ENCODE results near the gene IFI30.
"Not testable (repeated sequence)": the region's sequence is repeated elsewhere in the genome, so short reads cannot be mapped to it uniquely, and the experiment has no call there.

Gene IFI30

GRCh38 chr19:18203408-18203862 lies 29.8 kb downstream of the IFI30 start:
- DNase-seq (ENCODE audit: low read depth): no peak

DNA sequence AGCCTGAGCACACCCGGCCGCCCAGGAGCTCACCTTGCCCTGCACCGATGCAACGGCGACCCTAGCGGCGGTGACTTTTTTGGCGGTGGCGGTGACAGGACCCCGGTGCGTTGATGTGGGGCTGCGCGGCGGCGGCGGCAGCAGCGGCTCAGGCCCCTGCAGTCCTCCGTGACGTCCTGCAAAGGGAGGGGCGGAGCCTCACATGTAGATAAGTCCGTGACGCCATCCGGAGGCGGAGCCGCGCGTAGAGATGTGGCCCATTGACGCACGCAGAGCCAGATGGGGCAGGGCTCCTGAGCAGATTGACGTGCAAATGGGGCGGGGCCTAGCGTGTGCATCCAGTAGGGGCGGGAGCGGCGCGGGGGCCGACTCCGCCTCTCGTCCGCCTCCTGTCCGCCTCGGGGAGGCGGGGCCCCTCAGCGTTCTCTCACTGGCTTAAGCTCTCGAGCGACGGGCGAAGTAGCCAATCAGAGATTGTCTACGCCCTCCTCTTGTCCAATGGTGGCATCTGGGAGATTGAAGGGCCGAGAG lies 30.3 kb downstream of the IFI30 start, which contains the start of gene RAB3A:
Gene RAB3A, minus strand, starts transcription at position 180 of the 531 bp plus-strand sequence. CDS start 1,302 bp downstream, outside the sequence.
- DNase-seq (ENCODE audit: low read depth): peak; percentile 100

DNA sequence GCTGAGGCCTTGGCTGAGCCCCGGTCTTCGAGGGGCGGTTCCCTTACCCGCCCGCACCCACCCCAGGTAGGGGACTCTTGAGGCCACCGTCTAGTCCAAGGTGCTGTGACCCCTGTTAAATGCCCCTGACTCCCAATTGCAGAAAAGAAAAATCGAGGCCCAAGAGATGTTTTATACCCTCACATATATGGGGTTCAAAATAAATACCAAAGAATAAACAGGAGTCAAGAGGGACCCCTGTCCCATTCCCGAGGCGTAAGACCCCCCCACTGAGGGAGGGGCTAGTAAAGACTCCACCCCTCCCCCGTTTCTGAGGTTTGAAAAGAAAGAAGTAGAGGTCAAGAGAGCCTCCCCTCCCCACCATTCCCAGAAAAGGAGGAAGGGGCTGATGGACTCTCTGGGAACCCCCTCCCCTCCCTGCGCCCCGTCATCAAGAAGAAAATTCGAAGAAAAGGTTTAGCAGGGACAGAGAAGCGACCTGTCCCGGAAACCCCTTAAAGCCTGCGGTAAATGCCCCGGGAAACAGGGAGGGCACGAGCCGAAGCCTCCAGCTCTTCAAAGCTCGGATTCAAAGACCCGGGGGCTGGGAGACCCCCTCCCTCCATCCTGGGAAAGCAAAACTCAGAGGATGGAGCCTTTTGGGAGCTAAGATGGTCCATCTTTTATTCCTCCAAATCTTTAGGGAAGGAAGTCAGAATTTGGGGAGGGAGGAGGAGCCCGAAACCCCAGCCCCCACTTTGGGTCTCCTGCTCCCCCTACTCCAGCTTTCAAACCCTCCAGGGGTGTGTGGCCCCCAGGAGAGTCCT lies 31.0 kb downstream of the IFI30 start:
- DNase-seq (ENCODE audit: low read depth): no peak

- peak; percentile 27 for DNase-seq (ENCODE audit: low read depth)
Observed at GRCh38 chr19:18205200-18205892, 31.7 kb downstream of the IFI30 start.

- no peak for DNase-seq (ENCODE audit: low read depth)
Observed at GRCh38 chr19:18206018-18206417, 32.4 kb downstream of the IFI30 start.

GRCh38 chr19:18208098-18208951 lies 34.7 kb downstream of the IFI30 start:
- no peak for DNase-seq (ENCODE audit: low read depth)

- not testable (repeated sequence) for DNase-seq (ENCODE audit: low read depth)
Observed at GRCh38 chr19:18209912-18210311, 36.3 kb downstream of the IFI30 start.

GRCh38 chr19:18211683-18212082 lies 38.1 kb downstream of the IFI30 start:
- DNase-seq (ENCODE audit: low read depth): no peak

GRCh38 chr19:18214779-18215433 lies 41.3 kb downstream of the IFI30 start:
- no peak for DNase-seq (ENCODE audit: low read depth)

DNA sequence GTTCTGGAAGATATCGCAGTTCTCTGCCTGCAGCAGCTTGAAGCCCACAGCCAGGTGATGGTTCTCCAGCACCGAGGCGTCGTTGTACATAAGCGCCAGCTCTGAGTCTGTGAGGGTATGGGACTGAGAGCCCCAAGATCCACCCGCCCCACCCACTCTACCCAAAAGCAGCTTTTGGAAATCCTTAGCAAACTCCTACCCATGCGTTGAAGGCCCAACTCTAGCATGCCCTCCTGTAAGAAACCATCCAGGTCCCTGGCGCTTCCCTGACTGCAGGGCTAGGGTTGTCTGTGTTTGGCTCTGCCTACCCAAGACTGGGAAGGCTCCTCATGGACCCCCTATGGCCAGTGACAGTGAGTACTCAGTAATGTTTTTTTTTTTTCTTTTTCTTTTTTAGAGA lies 43.2 kb downstream of the IFI30 start:
- no peak for DNase-seq (ENCODE audit: low read depth)

DNA sequence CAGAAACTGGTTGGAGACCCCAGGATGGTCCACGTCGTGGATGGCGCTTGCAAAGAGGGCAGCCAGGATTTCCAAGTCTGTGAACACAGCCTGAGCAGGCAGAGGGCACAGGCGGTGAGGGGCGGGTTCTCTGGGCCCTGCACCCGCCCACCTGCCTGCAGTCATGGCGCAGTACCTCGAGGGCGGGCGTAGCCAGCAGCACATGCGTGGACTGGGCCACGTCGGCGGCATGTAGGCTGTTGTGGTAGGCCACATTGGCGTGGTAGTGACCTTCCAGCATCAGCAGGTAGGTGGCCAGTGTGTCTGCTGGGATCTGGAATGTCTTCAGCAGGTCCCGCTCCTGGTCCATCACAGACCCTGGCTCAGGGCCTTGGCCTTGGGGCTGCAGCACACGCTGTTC lies 44.5 kb downstream of the IFI30 start:
- no peak for DNase-seq (ENCODE audit: low read depth)

- no peak for DNase-seq (ENCODE audit: low read depth)
Observed at GRCh38 chr19:18218600-18218999, 45.0 kb downstream of the IFI30 start.

DNA sequence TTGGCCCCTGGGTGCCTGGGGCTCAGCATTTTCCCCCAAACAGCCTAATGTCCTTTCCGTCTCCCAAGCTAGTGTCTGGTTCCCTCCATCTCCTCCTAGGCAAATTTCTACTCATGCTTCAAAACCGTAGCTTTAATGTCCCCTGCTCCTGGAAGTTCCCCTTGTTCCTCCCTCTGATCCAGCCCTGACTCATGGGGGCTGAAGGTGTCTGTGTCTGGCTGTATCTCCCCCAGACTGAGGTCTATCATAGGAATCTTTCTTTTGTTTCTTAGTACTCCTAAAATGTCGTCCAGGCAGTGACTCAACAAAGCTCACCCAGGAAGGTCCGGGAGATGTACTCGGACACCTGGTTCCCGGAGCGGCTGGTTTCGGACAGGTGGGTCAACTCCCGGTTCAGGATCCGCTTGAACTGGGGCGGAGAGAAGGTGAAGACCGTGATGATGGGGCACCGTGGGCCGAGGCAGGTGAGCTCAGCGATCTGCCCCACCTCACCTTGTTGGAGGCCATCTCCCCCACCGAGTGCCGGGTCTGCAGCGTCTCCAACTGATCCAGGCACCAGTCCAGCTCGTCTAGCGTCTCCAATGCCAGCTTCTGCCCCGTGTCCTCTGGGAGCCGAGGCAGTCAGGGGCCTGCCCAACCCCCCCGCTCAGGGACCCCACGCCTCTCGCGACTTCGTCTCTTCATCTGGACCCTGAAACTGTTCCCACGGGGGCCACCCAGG lies 46.5 kb downstream of the IFI30 start:
- no peak for DNase-seq (ENCODE audit: low read depth)

DNA sequence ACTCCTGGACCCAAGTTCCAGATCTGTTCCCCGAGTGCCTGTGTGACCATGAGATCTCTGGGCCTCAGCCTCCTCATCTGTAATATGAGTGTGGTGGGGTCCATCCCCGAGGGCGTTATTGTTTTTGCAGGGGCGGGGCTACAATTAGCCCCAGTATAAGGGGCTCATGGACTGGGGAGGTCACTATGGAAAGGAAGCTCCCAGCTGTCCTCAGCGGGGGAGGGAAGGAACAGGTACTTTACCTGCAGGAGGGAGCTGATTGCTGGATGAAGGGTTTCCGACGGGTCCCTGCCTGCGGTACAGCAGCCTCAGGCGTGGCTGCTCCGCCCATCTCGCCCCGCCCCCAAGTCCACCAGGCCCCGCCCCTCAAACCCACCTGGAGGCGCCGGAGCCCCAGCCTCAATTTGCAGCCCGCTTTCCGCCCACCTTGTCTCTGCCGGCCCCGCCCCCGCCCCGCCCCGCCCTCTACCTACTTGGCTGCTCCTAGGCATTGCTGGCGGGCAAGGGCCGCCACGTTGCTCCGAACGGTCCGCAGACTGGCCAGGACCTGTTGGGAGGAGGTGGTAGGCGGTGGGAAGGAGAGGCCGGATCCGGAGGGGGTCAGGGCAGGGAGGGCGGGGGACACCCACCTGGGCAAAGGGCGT lies 47.1 kb downstream of the IFI30 start:
- no peak for DNase-seq (ENCODE audit: low read depth)

GRCh38 chr19:18221815-18222725 lies 48.5 kb downstream of the IFI30 start:
- no peak for DNase-seq (ENCODE audit: low read depth)

- no peak for DNase-seq (ENCODE audit: low read depth)
Observed at GRCh38 chr19:18223860-18224524, 50.4 kb downstream of the IFI30 start.

GRCh38 chr19:18224525-18225354 lies 51.1 kb downstream of the IFI30 start:
- DNase-seq (ENCODE audit: low read depth): peak; percentile 56

- no peak for DNase-seq (ENCODE audit: low read depth)
Observed at GRCh38 chr19:18225355-18225701, 51.7 kb downstream of the IFI30 start.

Measured in T-helper 22 cell (primary cell).